Cardiac muscle cell (in vitro differentiated cells and primary cell): ENCODE measurements around the gene IKZF2. TPM values are rescaled to one million over a fixed set of nuclear protein-coding genes. Genes with fewer than 3 reads are reported as not detected.

Experiments used
- DNase-seq, 2 donors: peaks; one replicate each; pipeline versions ENCODE4 v3.0.0 to v3.0.0-alpha.2; 2010 to 2017; ENCODE audit warnings: low read depth in 1 of 2, low spot score in 1 of 2
- H3K27ac ChIP-seq: fragments of 200-600 bp; sonication (generic); 2 replicates; pipeline ENCODE4 v1.5.1; 2016
- H3K27me3 ChIP-seq: fragments of 200-600 bp; sonication (generic); 2 replicates; pipeline ENCODE4 v1.6.0; 2016; ENCODE audit warnings: control low read depth
- H3K36me3 ChIP-seq: fragments of 200-600 bp; sonication (generic); 2 replicates; pipeline ENCODE4 v1.5.1; 2016; ENCODE audit warnings: control low read depth
- H3K4me1 ChIP-seq: fragments of 200-600 bp; sonication (generic); 2 replicates; pipeline ENCODE4 v1.8.1; 2017; ENCODE audit warnings: low read depth, mild to moderate bottlenecking, mixed run types
- H3K4me3 ChIP-seq: fragments of 200-600 bp; sonication (generic); 2 replicates; pipeline ENCODE4 v1.5.1; 2016; ENCODE audit warnings: mild to moderate bottlenecking
- H3K9me3 ChIP-seq: fragments of 200-600 bp; sonication (generic); 2 replicates; pipeline ENCODE4 v1.5.1; 2017; ENCODE audit warnings: low read depth, mild to moderate bottlenecking, control low read depth
- polyA plus RNA-seq: library from polyadenylated mRNA; unstranded; fragments of >200 nt; fragmentation: Nextera tagmentation; extraction: Ambion mirVana; gene quantifications from 2 replicates; pipeline ENCODE4 v1.2.1, GENCODE V29; 2016
- total RNA-seq: library from RNA; depleted of rRNA; stranded (reverse); fragments of >200 nt; gene quantifications from 2 replicates; pipeline ENCODE4 v1.2.3, GENCODE V29; 2016
- TF ChIP-seq, protein P1 (sequence below): IDR thresholded peaks from 2 replicates; pipeline ENCODE4 v1.5.1; 2012; ENCODE audit warnings: low read depth, mild to moderate bottlenecking, low read length

Gene IKZF2
- total and polyA plus RNA-seq, 2 experiments from 2014 or later: 3.1 to 10.8 TPM

DNA sequence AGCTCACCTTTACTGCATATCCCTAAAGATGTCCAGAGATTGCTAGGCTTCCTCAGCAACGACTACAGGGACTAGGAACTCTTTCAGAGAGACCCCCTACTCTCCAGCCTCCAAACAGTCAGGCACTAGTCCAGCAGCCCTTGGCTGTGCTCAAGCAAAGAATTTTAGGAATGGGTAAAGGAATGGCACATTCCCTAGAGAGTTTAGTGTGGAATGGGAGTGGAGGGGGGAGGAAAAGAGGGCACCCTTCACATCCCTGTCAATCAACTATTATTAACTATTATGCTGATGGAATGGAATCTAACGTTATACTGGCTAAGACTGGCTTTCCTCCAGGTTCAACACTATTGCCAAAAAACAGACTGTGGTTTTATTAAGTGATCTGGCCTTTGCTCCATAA, 64.8 kb downstream of the IKZF2 start:
- no peak overlapping the region for H3K4me3 ChIP-seq
- H3K27me3 ChIP-seq: no peaks in the 10 kb centered on the region
- peaks cover 12% of the 10 kb centered on the region for H3K4me1 ChIP-seq
- H3K9me3 ChIP-seq: no peaks in the 10 kb centered on the region
- H3K27ac ChIP-seq: peak overlapping the region; percentile 84
- H3K36me3 ChIP-seq: no peaks in the 10 kb centered on the region
- DNase-seq: peak; percentile 8 to 70
- TF ChIP-seq, protein P1, sequence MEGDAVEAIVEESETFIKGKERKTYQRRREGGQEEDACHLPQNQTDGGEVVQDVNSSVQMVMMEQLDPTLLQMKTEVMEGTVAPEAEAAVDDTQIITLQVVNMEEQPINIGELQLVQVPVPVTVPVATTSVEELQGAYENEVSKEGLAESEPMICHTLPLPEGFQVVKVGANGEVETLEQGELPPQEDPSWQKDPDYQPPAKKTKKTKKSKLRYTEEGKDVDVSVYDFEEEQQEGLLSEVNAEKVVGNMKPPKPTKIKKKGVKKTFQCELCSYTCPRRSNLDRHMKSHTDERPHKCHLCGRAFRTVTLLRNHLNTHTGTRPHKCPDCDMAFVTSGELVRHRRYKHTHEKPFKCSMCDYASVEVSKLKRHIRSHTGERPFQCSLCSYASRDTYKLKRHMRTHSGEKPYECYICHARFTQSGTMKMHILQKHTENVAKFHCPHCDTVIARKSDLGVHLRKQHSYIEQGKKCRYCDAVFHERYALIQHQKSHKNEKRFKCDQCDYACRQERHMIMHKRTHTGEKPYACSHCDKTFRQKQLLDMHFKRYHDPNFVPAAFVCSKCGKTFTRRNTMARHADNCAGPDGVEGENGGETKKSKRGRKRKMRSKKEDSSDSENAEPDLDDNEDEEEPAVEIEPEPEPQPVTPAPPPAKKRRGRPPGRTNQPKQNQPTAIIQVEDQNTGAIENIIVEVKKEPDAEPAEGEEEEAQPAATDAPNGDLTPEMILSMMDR: no peak

DNA sequence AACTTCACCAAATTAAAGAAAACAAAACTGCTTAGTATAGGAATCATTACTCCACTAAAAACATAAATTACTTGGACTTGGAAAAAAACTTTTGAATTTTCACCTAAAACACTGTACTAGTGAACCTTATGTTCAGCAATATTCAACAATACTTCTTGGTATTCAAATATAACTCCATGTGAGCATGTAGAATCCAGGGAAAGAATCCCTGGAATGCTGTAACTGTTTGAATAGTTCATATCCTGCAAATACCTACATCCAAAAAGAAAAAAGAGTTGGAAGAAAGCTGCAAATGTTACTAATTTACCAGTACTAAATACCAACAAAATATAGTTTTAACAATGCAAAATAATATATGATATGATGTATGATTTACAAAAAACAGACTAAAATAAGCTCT, 65.4 kb downstream of the IKZF2 start:
- TF ChIP-seq, protein P1: no peak
- Histone ChIP-seq H3K9me3 (no peaks in the 10 kb centered on the region), H3K27me3 (no peaks in the 10 kb centered on the region), H3K36me3 (no peaks in the 10 kb centered on the region), H3K4me1 (peaks cover 12% of the 10 kb centered on the region), H3K27ac (peak overlapping the region; percentile 84), H3K4me3 (no peak overlapping the region)
- DNase-seq: no peak

DNA sequence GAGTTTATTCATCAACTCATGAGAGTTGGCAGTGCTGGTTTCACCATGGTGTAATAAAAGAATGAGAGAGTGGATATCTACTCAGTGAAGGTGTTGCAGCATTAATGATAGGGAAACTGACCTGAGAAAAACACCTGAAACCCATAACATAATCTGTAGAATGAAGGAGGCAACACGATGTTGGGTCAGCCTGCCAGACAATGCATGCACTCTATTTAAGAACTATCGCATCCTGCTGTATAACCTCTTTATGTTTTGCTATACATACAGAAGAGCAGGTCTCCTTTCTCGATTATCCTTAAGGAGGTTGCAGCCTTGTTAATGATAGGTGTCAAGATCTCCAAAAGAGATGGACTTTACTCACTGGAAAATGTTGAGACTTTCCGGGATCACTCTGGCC, 65.9 kb downstream of the IKZF2 start:
- TF ChIP-seq, protein P1: no peak
- Histone ChIP-seq H3K9me3 (no peaks in the 10 kb centered on the region), H3K27me3 (no peaks in the 10 kb centered on the region), H3K36me3 (no peaks in the 10 kb centered on the region), H3K4me3 (no peak overlapping the region), H3K4me1 (peaks cover 12% of the 10 kb centered on the region), H3K27ac (peak overlapping the region; percentile 84)
- DNase-seq: no peak

DNA sequence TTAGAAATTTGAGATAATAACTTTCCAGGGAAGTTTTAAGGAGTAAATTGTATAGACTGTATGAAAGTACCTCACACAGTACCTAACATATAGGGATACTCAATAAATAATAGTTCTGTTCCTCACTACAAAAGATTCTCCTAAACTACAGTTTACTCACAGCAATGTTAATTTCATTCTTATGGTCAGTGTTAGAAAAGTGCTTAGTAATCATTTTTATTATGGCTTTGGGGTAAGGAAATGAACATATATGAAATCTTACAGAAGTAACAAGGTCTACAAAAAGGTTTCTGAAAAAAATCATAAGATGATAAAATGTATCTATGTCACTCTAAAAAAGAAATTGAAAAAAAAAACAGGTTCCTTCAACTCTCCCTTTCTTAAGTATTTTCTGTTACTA, 67.2 kb downstream of the IKZF2 start:
- DNase-seq: no peak
- no peaks in the 10 kb centered on the region for H3K9me3 ChIP-seq
- no peak overlapping the region for H3K27ac ChIP-seq
- TF ChIP-seq, protein P1: no peak
- H3K4me1 ChIP-seq: peaks cover 12% of the 10 kb centered on the region
- H3K27me3 ChIP-seq: no peaks in the 10 kb centered on the region
- no peaks in the 10 kb centered on the region for H3K36me3 ChIP-seq
- no peak overlapping the region for H3K4me3 ChIP-seq

DNA sequence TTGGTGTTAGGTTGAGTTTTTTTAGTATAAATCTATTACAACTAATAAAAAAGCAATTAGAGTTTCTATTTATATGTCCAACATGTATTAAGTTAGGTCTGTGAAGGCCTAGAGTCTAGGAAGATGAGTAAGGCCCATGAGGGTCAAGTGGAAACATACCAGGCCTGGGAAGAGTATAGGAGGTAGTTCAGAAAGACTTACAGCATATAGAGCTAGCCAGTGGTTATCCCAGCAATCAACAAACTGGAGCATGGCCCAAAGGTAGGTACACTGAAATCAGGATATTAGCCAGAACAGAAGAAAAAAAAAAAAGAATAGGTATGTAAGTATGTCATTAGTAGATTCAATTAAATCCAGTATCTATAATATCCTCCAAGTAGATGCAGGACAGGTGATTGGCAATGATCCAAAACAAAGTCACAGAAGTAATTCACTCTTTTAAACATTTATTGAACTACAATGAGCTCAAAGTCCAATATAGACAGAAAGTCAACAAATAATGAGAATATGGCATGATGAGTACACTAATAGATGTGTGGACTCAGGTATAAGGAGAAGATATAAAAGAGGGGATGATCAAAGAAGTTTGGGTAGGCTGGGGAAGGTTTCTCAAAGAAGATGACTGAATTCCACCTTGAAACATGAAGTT, 70.3 kb downstream of the IKZF2 start:
- H3K9me3 ChIP-seq: no peaks in the 10 kb centered on the region
- H3K4me3 ChIP-seq: no peak overlapping the region
- DNase-seq: no peak
- H3K4me1 ChIP-seq: peaks cover 8% of the 10 kb centered on the region
- TF ChIP-seq, protein P1: no peak
- no peaks in the 10 kb centered on the region for H3K27me3 ChIP-seq
- H3K27ac ChIP-seq: no peak overlapping the region
- H3K36me3 ChIP-seq: no peaks in the 10 kb centered on the region
